ENCODE measurements around the gene COL15A1. TPM values are rescaled to one million over a fixed set of nuclear protein-coding genes. Genes with fewer than 3 reads are reported as not detected.

Gene COL15A1
- total RNA-seq, 1 experiment from 2014 or later: not detected

DNA sequence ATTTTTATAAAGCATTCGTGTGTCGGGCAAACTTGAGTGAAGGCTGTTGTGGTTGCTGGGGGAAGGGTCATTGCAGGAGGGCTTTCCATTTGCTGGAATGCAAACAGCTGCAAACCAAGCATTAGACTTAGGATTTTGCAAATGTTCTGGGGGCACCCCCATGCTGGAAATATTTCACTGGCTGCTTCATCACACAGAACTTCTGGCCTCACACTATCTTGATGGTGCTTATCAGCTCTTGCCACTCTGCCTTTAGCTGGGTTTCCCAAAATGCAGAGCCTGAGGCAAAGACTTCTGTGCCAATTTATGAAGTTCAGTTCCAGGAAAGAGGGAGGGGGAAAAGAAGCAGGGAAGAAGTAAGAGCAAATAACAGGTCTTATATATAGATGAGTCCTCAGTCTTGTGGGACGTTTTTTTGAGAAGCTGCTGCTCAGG lies 8.6 kb upstream of the COL15A1 start:
- no peaks in the 10 kb centered on the region for H3K9me3 Mint-ChIP-seq (ENCODE audit: unreplicated experiment)
- CTCF ChIA-PET: interaction anchor here (0.5 to 0.7 kb wide), 2 partner anchors 17 to 1437 kb away, joined by 3 read pairs; no protein-coding TSS in a partner anchor
- no peak overlapping the region for H3K27ac Mint-ChIP-seq (ENCODE audit: low read depth, unreplicated experiment)
- no peaks in the 10 kb centered on the region for H3K4me1 Mint-ChIP-seq (ENCODE audit: insufficient read depth, unreplicated experiment)
- DNase-seq (ENCODE audit: unreplicated experiment): no peak
- no peak overlapping the region for H3K4me3 Mint-ChIP-seq (ENCODE audit: unreplicated experiment)
- H3K36me3 Mint-ChIP-seq (ENCODE audit: insufficient read depth, unreplicated experiment): no peaks in the 10 kb centered on the region
- intact Hi-C loops (cut with micrococcal nuclease): no loop called here
- POLR2A ChIA-PET: no interaction called here
- BruUV-seq (replicated peaks): no TSS peak
- TF ChIP-seq CTCF (IDR thresholded peaks at IDR 0.05; ENCODE audit: unreplicated experiment): no peak
- H3K27me3 Mint-ChIP-seq (ENCODE audit: insufficient read depth, unreplicated experiment): peaks cover 45% of the 10 kb centered on the region

- CTCF ChIA-PET: interaction anchor here (1.2 kb wide), 1 partner anchor 58 kb away, joined by 4 read pairs; no protein-coding TSS in a partner anchor
- no peak for TF ChIP-seq CTCF (IDR thresholded peaks at IDR 0.05; ENCODE audit: unreplicated experiment)
- intact Hi-C loops (cut with micrococcal nuclease): no loop called here
- peaks cover 47% of the 10 kb centered on the region for H3K27me3 Mint-ChIP-seq (ENCODE audit: insufficient read depth, unreplicated experiment)
- DNase-seq (ENCODE audit: unreplicated experiment): no peak
- BruUV-seq (replicated peaks): no TSS peak
- no peak overlapping the region for H3K4me3 Mint-ChIP-seq (ENCODE audit: unreplicated experiment)
- no peaks in the 10 kb centered on the region for H3K4me1 Mint-ChIP-seq (ENCODE audit: insufficient read depth, unreplicated experiment)
- POLR2A ChIA-PET: no interaction called here
- H3K27ac Mint-ChIP-seq (ENCODE audit: low read depth, unreplicated experiment): no peak overlapping the region
- H3K9me3 Mint-ChIP-seq (ENCODE audit: unreplicated experiment): no peaks in the 10 kb centered on the region
- H3K36me3 Mint-ChIP-seq (ENCODE audit: insufficient read depth, unreplicated experiment): no peaks in the 10 kb centered on the region
Measured at GRCh38 chr9:98940276-98940675, 3.4 kb upstream of the COL15A1 start.

DNA sequence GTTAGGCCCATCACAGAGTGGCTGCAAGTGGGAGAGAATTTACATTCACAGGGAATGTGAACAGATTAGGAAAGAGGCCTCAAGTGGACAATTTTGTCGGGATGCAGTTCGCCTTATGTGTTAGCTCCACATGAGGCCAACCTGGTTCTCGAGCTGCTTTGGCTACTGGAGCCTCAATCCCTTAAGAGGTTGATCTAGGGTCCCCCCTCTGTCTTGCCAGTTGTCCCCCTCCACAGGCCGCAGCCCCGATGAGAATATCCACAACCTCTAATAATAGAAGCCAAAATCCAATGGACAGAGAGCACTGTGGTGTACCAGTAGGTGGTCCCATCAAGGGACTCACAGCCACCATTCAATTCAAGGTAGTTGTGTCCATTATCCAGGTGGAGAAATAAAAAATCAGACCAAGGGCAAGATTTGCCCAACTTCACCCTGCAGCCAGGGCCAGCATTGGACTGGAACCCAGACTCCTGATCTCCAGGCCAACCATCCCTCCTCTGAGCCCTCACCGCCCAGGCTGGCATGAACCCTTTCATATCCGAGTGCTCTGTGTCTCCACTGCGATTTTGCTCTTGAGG lies 1.7 kb upstream of the COL15A1 start:
- H3K27ac Mint-ChIP-seq (ENCODE audit: low read depth, unreplicated experiment): no peak overlapping the region
- peaks cover 34% of the 10 kb centered on the region for H3K27me3 Mint-ChIP-seq (ENCODE audit: insufficient read depth, unreplicated experiment)
- no peak for TF ChIP-seq CTCF (IDR thresholded peaks at IDR 0.05; ENCODE audit: unreplicated experiment)
- intact Hi-C loops (cut with micrococcal nuclease): no loop called here
- POLR2A ChIA-PET: no interaction called here
- H3K4me3 Mint-ChIP-seq (ENCODE audit: unreplicated experiment): no peak overlapping the region
- no peaks in the 10 kb centered on the region for H3K4me1 Mint-ChIP-seq (ENCODE audit: insufficient read depth, unreplicated experiment)
- CTCF ChIA-PET: no interaction called here
- no peaks in the 10 kb centered on the region for H3K36me3 Mint-ChIP-seq (ENCODE audit: insufficient read depth, unreplicated experiment)
- BruUV-seq (replicated peaks): no TSS peak
- H3K9me3 Mint-ChIP-seq (ENCODE audit: unreplicated experiment): no peaks in the 10 kb centered on the region
- DNase-seq (ENCODE audit: unreplicated experiment): no peak

DNA sequence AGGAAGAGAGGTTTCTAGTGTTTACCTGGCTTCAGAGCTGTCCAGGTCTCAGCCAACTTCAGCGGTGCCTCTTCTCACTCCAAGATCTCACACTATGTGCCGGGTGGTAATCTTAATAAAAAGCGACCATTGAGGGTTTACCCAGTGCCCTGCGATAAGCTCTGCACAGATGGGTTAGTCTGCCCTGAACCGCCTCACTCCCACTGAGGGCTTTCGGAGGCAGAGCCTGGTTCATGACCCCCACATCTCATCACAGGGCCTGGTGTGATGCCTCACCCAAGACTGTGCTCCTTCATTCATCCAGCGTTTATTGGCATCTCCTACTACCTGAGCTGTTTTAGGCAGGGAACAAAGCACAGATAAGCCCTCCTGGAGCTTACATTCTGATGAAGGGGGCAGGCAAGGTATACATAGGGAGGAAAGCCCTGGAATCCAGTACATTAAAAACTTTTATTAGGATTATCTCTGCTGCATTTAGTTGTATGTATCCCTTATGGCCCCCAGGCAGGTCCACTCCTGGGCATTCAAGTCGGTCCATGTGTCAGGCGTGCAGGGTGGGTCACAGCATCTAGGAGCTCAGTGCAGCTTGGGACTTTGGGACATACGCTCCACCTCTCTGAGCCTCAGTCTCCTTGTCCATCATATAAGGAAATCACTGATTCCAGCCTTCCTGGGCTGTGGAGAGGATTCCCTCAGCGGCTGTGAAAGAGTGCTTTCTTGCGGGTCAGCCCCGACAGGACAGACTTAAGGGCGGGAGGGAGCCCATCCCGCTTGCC lies 613 bp upstream of the COL15A1 start:
- Mint-ChIP-seq H3K4me3 (ENCODE audit: unreplicated experiment) (no peak overlapping the region), H3K27ac (ENCODE audit: low read depth, unreplicated experiment) (no peak overlapping the region), H3K4me1 (ENCODE audit: insufficient read depth, unreplicated experiment) (no peaks in the 10 kb centered on the region), H3K9me3 (ENCODE audit: unreplicated experiment) (no peaks in the 10 kb centered on the region), H3K36me3 (ENCODE audit: insufficient read depth, unreplicated experiment) (no peaks in the 10 kb centered on the region), H3K27me3 (ENCODE audit: insufficient read depth, unreplicated experiment) (peaks cover 24% of the 10 kb centered on the region)
- intact Hi-C loops (cut with micrococcal nuclease): no loop called here
- ChIA-PET CTCF (interaction anchor here (0.6 kb wide), 1 partner anchor 198 kb away, joined by 3 read pairs; no protein-coding TSS in a partner anchor), POLR2A (no interaction called here)
- TF ChIP-seq CTCF (IDR thresholded peaks at IDR 0.05; ENCODE audit: unreplicated experiment): no peak
- BruUV-seq (replicated peaks): no TSS peak
- no peak for DNase-seq (ENCODE audit: unreplicated experiment)

Measured in MCF 10A (cell line).